GM15510 (cell line): ENCODE measurements around the gene M1AP.

Experiments
- POLR2A ChIP-seq: IDR thresholded peaks from 3 replicates; pipeline ENCODE4 v1.6.1; 2011; ENCODE audit warnings: borderline replicate concordance; ENCODE audit not compliant: insufficient read length; ENCODE audit errors: extremely low read depth

Gene M1AP

GRCh38 chr2:74587664-74588277 lies 60.4 kb downstream of the M1AP start:
- no peak for TF ChIP-seq POLR2A

GRCh38 chr2:74585406-74586185 lies 62.5 kb downstream of the M1AP start:
- no peak for TF ChIP-seq POLR2A

GRCh38 chr2:74584088-74584645 lies 64.0 kb downstream of the M1AP start:
- no peak for TF ChIP-seq POLR2A

- no peak for TF ChIP-seq POLR2A
Measured at GRCh38 chr2:74583504-74583903, 64.6 kb downstream of the M1AP start.

GRCh38 chr2:74582184-74582583 lies 65.9 kb downstream of the M1AP start:
- no peak for TF ChIP-seq POLR2A

- no peak for TF ChIP-seq POLR2A
Measured at GRCh38 chr2:74581463-74581862, 66.7 kb downstream of the M1AP start.

- no peak for TF ChIP-seq POLR2A
Measured at GRCh38 chr2:74578408-74578807, 69.7 kb downstream of the M1AP start.

GRCh38 chr2:74577448-74577847 lies 70.7 kb downstream of the M1AP start:
- peak; percentile 18 for TF ChIP-seq POLR2A

GRCh38 chr2:74576863-74577229 lies 71.3 kb downstream of the M1AP start:
- no peak for TF ChIP-seq POLR2A

- no peak for TF ChIP-seq POLR2A
Measured at GRCh38 chr2:74576211-74576862, 71.8 kb downstream of the M1AP start.

GRCh38 chr2:74575320-74575719 lies 72.8 kb downstream of the M1AP start:
- no peak for TF ChIP-seq POLR2A

GRCh38 chr2:74573747-74574562 lies 74.2 kb downstream of the M1AP start:
- TF ChIP-seq POLR2A = peak; percentile 26

- TF ChIP-seq POLR2A = no peak
Measured at GRCh38 chr2:74572178-74572925, 75.8 kb downstream of the M1AP start.

- no peak for TF ChIP-seq POLR2A
Measured at GRCh38 chr2:74571058-74571457, 77.1 kb downstream of the M1AP start.
